Left cardiac atrium (tissue), 4 donors: ENCODE results near the gene LY6G5C. TPM values are rescaled to one million over a fixed set of nuclear protein-coding genes. Genes with fewer than 3 reads are reported as not detected.
A peak's percentile ranks its signal among the peaks of the same experiment; 100 is the strongest.

Experiments used
- ATAC-seq, 2 donors: fragments of 200-7000 bp; cut with Tn5 transposase; one replicate each; pipeline ENCODE4 v1.9.1; 2020; ENCODE audit warnings: mild to moderate bottlenecking in 2 of 2, moderate library complexity in 2 of 2
- DNase-seq: peaks from one replicate; pipeline ENCODE4 v3.0.0-alpha.2; 2020
- intact Hi-C, 2 donors: fragments of 100-400 bp; cut with DNase I; formaldehyde crosslinking; loops; one replicate each; pipeline versions ENCODE4 v1.14.1 to v1.15.1; 2022 to 2023
- total RNA-seq, 2 donors: library from RNA; stranded (reverse); fragmentation: NEBNext Ultra II Directional; extraction: Animal tissue kit (Norgen Biotek cat#: 25700); gene quantifications; one replicate each; pipeline ENCODE4 v1.2.1, GENCODE V29; 2021
- donor health status: DM: no; HTN: yes; CAD: no.
- donor health status: DM: no; HTN: yes; CAD: no; lungs with severe emphysema.
- donor health status: DM: yes; HTN: yes; CAD: no.
- donor health status: Dilated cardiomyopathy.

Gene LY6G5C
- total RNA-seq, 2 donors from 2014 or later = 2.2 to 2.5 TPM

- peak; percentile 91 to 93 for ATAC-seq
- DNase-seq = peak; percentile 99
- intact Hi-C loops = no loop called here
Measured at GRCh38 chr6:31665501-31666336, 15.1 kb downstream of the LY6G5C start, which contains the start of gene CSNK2B. CSNK2B (plus strand) TSS chr6:31666080; CDS start chr6:31666832, 752 bp downstream.

- DNase-seq (peak; percentile 92), ATAC-seq (peak; percentile 64 to 67)
- intact Hi-C loops = no loop called here
Measured at GRCh38 chr6:31664790-31665500, 15.9 kb downstream of the LY6G5C start, which contains the start of gene GPANK1. GPANK1 (minus strand) TSS chr6:31664997; CDS start chr6:31664478, 519 bp downstream.

- intact Hi-C loops = no loop called here
Measured at GRCh38 chr6:31663961-31664789, 16.7 kb downstream of the LY6G5C start.

GRCh38 chr6:31663126-31663960, 17.5 kb downstream of the LY6G5C start:
- intact Hi-C loops = no loop called here
- no peak for ATAC-seq

More at GRCh38 chr6:31663961-31664789, 16.7 kb downstream of the LY6G5C start:
- DNase-seq (peak; percentile 64), ATAC-seq (peak in 1 of 2 donors; percentile 9)

GRCh38 chr6:31662124-31662723, 18.6 kb downstream of the LY6G5C start:
- intact Hi-C loops = no loop called here
- ATAC-seq = no peak
- DNase-seq = no peak

More at GRCh38 chr6:31663126-31663960, 17.5 kb downstream of the LY6G5C start:
- no peak for DNase-seq

- DNase-seq = no peak
- no peak for ATAC-seq
- intact Hi-C loops = no loop called here
Measured at GRCh38 chr6:31661262-31662123, 19.4 kb downstream of the LY6G5C start.

- intact Hi-C loops = no loop called here
- ATAC-seq (peak; percentile 86), DNase-seq (peak; percentile 93)
Measured at GRCh38 chr6:31660381-31661261, 20.2 kb downstream of the LY6G5C start, which contains the start of gene C6orf47. C6orf47 (minus strand) TSS chr6:31660778; CDS start chr6:31659947, 831 bp downstream.

- intact Hi-C loops = no loop called here
- no peak for DNase-seq
- ATAC-seq = peak in 1 of 2 donors; percentile 4
Measured at GRCh38 chr6:31659649-31660380, 21.1 kb downstream of the LY6G5C start.

- DNase-seq (no peak), ATAC-seq (no peak)
- intact Hi-C loops = no loop called here
Measured at GRCh38 chr6:31658983-31659648, 21.8 kb downstream of the LY6G5C start.

- intact Hi-C loops = no loop called here
- DNase-seq (no peak), ATAC-seq (no peak)
Measured at GRCh38 chr6:31658158-31658688, 22.6 kb downstream of the LY6G5C start.

GRCh38 chr6:31657406-31658157, 23.3 kb downstream of the LY6G5C start:
- no peak for ATAC-seq
- intact Hi-C loops = no loop called here

GRCh38 chr6:31655349-31656237, 25.3 kb downstream of the LY6G5C start, which contains the start of gene APOM:
APOM (plus strand) TSS chr6:31655894; CDS start chr6:31655967, 73 bp downstream.
- intact Hi-C loops = no loop called here
- ATAC-seq (no peak), DNase-seq (no peak)

More at GRCh38 chr6:31657406-31658157, 23.3 kb downstream of the LY6G5C start:
- DNase-seq = no peak
